Thyroid gland (tissue), 4 donors: ENCODE measurements around the gene C11orf98. TPM values are rescaled to one million over a fixed set of nuclear protein-coding genes. Genes with fewer than 3 reads are reported as not detected.
A peak's percentile ranks its signal among the peaks of the same experiment; 100 is the strongest.

Source experiments
- DNase-seq, 2 donors: peaks; one replicate each; pipeline ENCODE4 v3.0.0-alpha.2; 2019
- H3K27ac ChIP-seq, 3 donors: fragments of 200-600 bp; sonication (generic); 1 replicate in 2 of 3; 2 replicates in 1 of 3; pipeline ENCODE4 v1.5.1; 2016 to 2019; ENCODE audit warnings: mild to moderate bottlenecking in 1 of 3, moderate library complexity in 1 of 3
- H3K27me3 ChIP-seq: fragments of 200-600 bp; sonication (generic); one replicate; pipeline ENCODE4 v1.5.1; 2019
- H3K36me3 ChIP-seq, 2 donors: fragments of 200-600 bp; sonication (generic); one replicate each; pipeline ENCODE4 v1.5.1; 2016 to 2019
- H3K4me1 ChIP-seq, 2 donors: fragments of 200-600 bp; sonication (generic); one replicate each; pipeline ENCODE4 v1.5.1; 2017 to 2019
- H3K4me3 ChIP-seq, 3 donors: fragments of 200-600 bp; sonication (generic); replicated peaks in 1 of 3; 1 replicate in 2 of 3; 2 replicates in 1 of 3; pipeline ENCODE4 v1.5.1; 2016; ENCODE audit warnings: mild to moderate bottlenecking in 1 of 3
- H3K9me3 ChIP-seq: fragments of 200-600 bp; sonication (generic); one replicate; pipeline ENCODE4 v1.5.1; 2017
- POLR2A ChIP-seq, 2 donors: fragments of 450-650 bp; IDR thresholded peaks; one replicate each; pipeline ENCODE4 v1.6.1; 2017; ENCODE audit warnings: antibody characterized with exemption in 2 of 2, mild to moderate bottlenecking in 2 of 2, moderate library complexity in 1 of 2
- WGBS, 2 donors: methylation state at CpG; one replicate each; pipeline ENCODE4 v1.1.5; 2017; 5-methylcytosine and 5-hydroxymethylcytosine counted together
- intact Hi-C: fragments of 100-400 bp; cut with DNase I; formaldehyde crosslinking; loops from one replicate; pipeline ENCODE4 v1.15.1; 2023
- total RNA-seq, 4 donors: library from RNA; depleted of rRNA; stranded (reverse); fragments of >200 nt; gene quantifications; one replicate each; pipeline ENCODE4 v1.2.3, GENCODE V29; 2016
- TF ChIP-seq, protein P1 (sequence below), 6 experiments: fragments of 200-600 bp in 3 of 6; fragments of 450-650 bp in 3 of 6; sonication (generic) in 3 of 6; IDR thresholded peaks; one replicate each; pipeline ENCODE4 v1.5.1; 2016 to 2019; ENCODE audit warnings: antibody characterized with exemption in 6 of 6, mild to moderate bottlenecking in 2 of 6, inconsistent platforms in 1 of 6, moderate library complexity in 1 of 6

The C11orf98 gene
- total RNA-seq, 4 donors from 2014 or later, result 24.1 to 34.5 (median 29.6) TPM

DNA sequence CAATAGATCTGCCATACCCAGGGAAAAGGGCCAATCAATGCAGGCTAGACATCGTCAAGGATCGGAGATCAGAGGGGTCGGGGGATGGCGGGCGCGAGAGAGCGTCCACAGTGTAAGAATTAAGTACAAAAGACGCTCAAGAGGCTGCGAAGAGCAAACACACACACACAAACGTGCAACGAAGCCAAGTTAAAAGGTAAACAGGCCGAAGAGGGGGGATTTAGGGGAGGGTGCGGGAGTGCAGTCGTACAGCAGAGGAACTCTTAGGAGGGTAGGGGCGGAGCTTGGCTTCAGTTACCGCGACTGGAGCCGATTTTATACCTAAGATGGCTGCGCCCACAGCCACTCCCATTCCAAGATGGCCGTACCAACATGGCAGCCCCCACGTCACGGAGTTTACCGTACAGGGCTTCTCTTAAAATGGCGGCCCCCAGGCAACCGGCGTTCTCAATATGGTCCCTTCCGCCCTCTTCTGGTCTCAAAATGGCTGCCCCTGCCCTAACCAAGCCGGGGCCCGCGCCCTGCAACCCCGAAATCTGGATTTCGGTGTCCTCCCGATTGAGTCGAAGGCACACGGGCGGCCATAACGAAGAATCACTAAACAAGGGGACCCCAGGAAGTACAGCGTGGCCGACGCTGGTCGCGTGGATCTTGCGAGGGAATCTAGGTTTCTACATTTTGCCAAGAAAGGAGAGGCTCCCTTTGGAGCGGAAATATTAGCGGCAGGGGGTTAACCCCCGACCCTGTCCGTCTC lies 44.4 kb upstream of the C11orf98 start:
- TF ChIP-seq POLR2A (IDR thresholded peaks at IDR 0.05), result peak in 1 of 2 donors; percentile 84
- TF ChIP-seq, protein P1, sequence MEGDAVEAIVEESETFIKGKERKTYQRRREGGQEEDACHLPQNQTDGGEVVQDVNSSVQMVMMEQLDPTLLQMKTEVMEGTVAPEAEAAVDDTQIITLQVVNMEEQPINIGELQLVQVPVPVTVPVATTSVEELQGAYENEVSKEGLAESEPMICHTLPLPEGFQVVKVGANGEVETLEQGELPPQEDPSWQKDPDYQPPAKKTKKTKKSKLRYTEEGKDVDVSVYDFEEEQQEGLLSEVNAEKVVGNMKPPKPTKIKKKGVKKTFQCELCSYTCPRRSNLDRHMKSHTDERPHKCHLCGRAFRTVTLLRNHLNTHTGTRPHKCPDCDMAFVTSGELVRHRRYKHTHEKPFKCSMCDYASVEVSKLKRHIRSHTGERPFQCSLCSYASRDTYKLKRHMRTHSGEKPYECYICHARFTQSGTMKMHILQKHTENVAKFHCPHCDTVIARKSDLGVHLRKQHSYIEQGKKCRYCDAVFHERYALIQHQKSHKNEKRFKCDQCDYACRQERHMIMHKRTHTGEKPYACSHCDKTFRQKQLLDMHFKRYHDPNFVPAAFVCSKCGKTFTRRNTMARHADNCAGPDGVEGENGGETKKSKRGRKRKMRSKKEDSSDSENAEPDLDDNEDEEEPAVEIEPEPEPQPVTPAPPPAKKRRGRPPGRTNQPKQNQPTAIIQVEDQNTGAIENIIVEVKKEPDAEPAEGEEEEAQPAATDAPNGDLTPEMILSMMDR (IDR thresholded peaks at IDR 0.05), result no peak
- peaks cover 18 to 30% of the 10 kb centered on the region in 2 donors for H3K36me3 ChIP-seq
- no peaks in the 10 kb centered on the region for H3K9me3 ChIP-seq
- H3K4me1 ChIP-seq, result peaks cover 20 to 30% of the 10 kb centered on the region in 2 donors
- H3K27me3 ChIP-seq, result no peaks in the 10 kb centered on the region
- intact Hi-C loops, result no loop called here
- WGBS, 2 donors, result 2 to 3% methylated on average over 32 to 47 of the region's 47 CpGs
- peak overlapping the region; percentile 84 to 93 (median 88) for H3K27ac ChIP-seq
- peak overlapping the region; percentile 1 to 46 (median 42) for H3K4me3 ChIP-seq
- peak; percentile 99 for DNase-seq

DNA sequence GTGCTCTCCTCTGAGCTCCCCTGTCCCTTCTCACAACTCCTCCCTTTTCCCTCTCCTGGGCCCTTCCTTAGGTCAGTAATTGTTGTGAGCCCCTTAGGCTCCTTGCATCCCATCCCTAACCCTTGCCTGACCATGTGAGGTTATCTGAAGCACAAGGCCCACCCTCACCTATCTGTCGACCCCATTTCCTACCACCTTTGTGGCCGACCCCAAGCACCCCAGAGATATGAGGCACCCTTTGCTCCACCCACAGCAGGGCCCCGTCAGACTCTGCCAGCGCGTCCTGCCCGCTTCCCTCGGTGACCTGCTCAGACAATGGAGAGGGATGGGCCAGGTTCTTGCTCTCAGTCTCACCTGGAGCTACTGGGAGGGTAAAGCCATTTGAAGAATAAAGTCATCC lies 43.8 kb upstream of the C11orf98 start:
- Histone ChIP-seq H3K4me3 (peak overlapping the region in 2 of 3 donors; percentile 42 to 46), H3K36me3 (peaks cover 11 to 24% of the 10 kb centered on the region in 2 donors), H3K27me3 (no peaks in the 10 kb centered on the region), H3K4me1 (peaks cover 20 to 30% of the 10 kb centered on the region in 2 donors), H3K9me3 (no peaks in the 10 kb centered on the region), H3K27ac (peak overlapping the region; percentile 84 to 89 (median 88))
- peak; percentile 42 to 45 for DNase-seq
- 2 to 3% methylated on average over 7 of the region's 7 CpGs for WGBS, 2 donors
- TF ChIP-seq POLR2A (IDR thresholded peaks at IDR 0.05), result no peak
- TF ChIP-seq, protein P1 (IDR thresholded peaks at IDR 0.05), result no peak
- intact Hi-C loops, result no loop called here

DNA sequence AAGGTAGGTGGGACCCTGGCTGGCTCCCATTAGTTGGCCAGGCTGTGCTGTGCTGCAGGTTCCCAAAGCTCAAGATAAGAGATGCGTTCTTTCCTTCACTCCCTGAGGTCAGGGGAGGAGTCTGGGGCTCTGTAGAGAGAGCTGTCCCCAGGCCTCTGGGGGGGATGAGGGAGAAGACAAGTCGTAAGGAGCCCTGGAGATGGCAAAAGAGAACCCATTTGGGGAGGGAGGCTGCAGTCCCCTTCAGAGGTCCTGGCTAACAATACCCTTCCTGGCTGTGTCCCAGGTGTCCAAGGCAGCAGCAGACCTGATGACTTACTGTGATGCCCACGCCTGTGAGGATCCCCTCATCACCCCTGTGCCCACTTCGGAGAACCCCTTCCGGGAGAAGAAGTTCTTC lies 43.4 kb upstream of the C11orf98 start:
- Histone ChIP-seq H3K27ac (peak overlapping the region in 2 of 3 donors; percentile 84 to 88), H3K4me1 (peaks cover 20 to 30% of the 10 kb centered on the region in 2 donors)
- intact Hi-C loops, result no loop called here

DNA sequence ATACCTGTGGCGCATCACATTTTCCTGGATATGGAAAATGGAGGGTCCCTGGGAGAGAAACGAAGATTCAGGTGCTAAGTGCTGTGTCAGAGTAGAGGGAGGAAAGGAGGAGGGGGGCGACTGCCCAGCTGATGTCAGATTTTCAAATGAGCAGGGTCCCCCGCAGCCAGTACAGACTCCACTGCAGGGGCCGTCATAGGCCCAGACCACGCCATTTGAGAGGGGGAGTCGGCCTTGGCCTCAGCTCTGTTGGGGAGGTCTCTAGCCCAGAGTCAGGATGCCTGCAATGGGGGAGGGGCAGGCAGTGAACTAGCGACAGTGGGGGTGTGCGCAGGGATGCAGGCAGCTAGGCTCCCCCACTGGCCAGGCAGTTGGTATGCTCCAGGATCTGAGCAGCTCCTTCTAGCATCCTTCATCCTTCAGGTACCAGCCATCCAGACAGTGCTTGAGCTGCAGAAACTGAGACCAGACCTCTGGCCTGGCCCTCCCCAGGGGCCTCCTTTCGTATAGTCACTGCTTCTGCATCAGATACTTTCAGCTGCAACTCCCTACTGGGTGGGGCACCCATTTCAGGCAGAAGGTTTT lies 42.4 kb upstream of the C11orf98 start, which contains the start of the genes BSCL2 and GNG3:
Gene BSCL2 (minus strand): TSS at position 148 of the 585 bp plus-strand sequence. CDS start 229 bp downstream, outside the sequence.
Gene GNG3 (plus strand): TSS at position 400 of the 585 bp plus-strand sequence. CDS start 620 bp downstream, outside the sequence.
- H3K36me3 ChIP-seq, result peaks cover 0 to 11% of the 10 kb centered on the region in 2 donors
- H3K9me3 ChIP-seq, result no peaks in the 10 kb centered on the region
- peaks cover 20 to 30% of the 10 kb centered on the region in 2 donors for H3K4me1 ChIP-seq
- H3K27me3 ChIP-seq, result no peaks in the 10 kb centered on the region
- no peak for TF ChIP-seq POLR2A (IDR thresholded peaks at IDR 0.05)
- TF ChIP-seq, protein P1 (IDR thresholded peaks at IDR 0.05), result no peak
- peak within 1 kb of the TSS; percentile 57 to 88 (median 84) for H3K27ac ChIP-seq
- peak within 1 kb of the TSS in 2 of 3 donors; percentile 15 to 64 for H3K4me3 ChIP-seq
- WGBS, 2 donors, result 83 to 94% methylated on average over 9 of the region's 10 CpGs
- intact Hi-C loops, result no loop called here
- DNase-seq, result peak in 1 of 2 donors; percentile 6

More for the DNA sequence above, 43.4 kb upstream of the C11orf98 start:
- Histone ChIP-seq H3K4me3 (peak overlapping the region in 1 of 3 donors; percentile 42), H3K9me3 (no peaks in the 10 kb centered on the region), H3K27me3 (no peaks in the 10 kb centered on the region), H3K36me3 (peaks cover 7 to 20% of the 10 kb centered on the region in 2 donors)
- TF ChIP-seq POLR2A (IDR thresholded peaks at IDR 0.05), result no peak
- TF ChIP-seq, protein P1 (IDR thresholded peaks at IDR 0.05), result no peak
- DNase-seq, result no peak
- 84 to 85% methylated on average over 5 of the region's 5 CpGs for WGBS, 2 donors
